ENCODE measurements around the gene CDKN2AIPNL.
"Not testable (repeated sequence)": the region's sequence is repeated elsewhere in the genome, so short reads cannot be mapped to it uniquely, and the experiment has no call there.

Gene CDKN2AIPNL

DNA sequence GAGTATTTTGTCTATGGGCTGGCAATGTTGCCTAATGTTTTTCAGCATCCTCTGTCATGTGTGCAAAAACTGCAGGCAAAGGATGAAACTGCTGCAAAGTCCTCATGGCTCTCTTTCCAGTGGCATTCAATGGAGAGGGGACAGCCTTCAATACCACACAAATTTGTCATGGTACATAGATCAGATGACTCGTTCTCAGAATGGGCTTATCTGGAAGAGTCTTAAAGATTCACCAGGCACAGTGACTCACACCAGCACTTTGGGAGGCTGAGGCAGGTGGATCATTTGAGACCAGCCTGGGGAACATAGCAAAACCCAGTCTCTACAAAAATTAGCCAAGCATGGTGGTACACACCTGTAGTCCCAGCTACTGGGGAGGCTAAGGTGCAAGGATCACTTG is 5.3 kb downstream of the CDKN2AIPNL start:
- H3K9me3 ChIP-seq (ENCODE audit: control insufficient read depth in 2 of 2, low read length in 2 of 2): no peaks in the 10 kb centered on the region
- peaks cover 9% of the 10 kb centered on the region in 2 donors for H3K4me1 ChIP-seq (ENCODE audit: control insufficient read depth in 2 of 2, insufficient read depth in 2 of 2, low read length in 2 of 2)
- no peak overlapping the region for H3K4me3 ChIP-seq (ENCODE audit: low read length in 2 of 2)
- peaks cover 0 to 10% of the 10 kb centered on the region in 2 donors for H3K36me3 ChIP-seq (ENCODE audit: control insufficient read depth in 2 of 2, insufficient read depth in 2 of 2, low read length in 2 of 2)
- H3K27me3 ChIP-seq (ENCODE audit: control insufficient read depth in 2 of 2, insufficient read depth in 2 of 2, low read length in 2 of 2): no peaks in the 10 kb centered on the region
- no peak overlapping the region for H3K27ac ChIP-seq (ENCODE audit: low read depth in 2 of 2, low read length in 2 of 2)
- H3K9ac ChIP-seq (ENCODE audit: low read depth in 1 of 2, low read length in 2 of 2): no peak overlapping the region

DNA sequence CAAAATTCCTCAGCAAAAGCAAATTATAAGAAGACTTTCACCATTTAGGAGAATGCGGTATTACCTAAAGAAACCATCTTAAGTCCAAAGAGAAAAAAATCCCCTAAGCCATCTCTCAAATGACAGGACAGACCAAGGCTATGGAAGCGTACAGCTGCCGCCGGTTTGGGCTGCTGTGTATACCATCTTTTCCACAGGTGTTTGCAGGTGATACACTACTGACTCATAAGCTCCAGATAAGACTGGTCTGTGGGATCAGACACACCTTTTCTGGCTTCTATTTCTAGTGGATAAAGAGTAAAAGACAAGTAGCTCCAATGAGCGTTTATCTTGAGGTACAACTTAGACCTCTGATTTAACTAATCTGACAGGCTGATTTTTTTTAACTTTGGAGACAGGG is 7.7 kb downstream of the CDKN2AIPNL start:
- Histone ChIP-seq H3K4me1 (ENCODE audit: control insufficient read depth in 2 of 2, insufficient read depth in 2 of 2, low read length in 2 of 2) (no peaks in the 10 kb centered on the region), H3K4me3 (ENCODE audit: low read length in 2 of 2) (no peak overlapping the region), H3K27me3 (ENCODE audit: control insufficient read depth in 2 of 2, insufficient read depth in 2 of 2, low read length in 2 of 2) (no peaks in the 10 kb centered on the region), H3K27ac (ENCODE audit: low read depth in 2 of 2, low read length in 2 of 2) (no peak overlapping the region), H3K36me3 (ENCODE audit: control insufficient read depth in 2 of 2, insufficient read depth in 2 of 2, low read length in 2 of 2) (peaks cover 0 to 10% of the 10 kb centered on the region in 2 donors), H3K9ac (ENCODE audit: low read depth in 1 of 2, low read length in 2 of 2) (no peak overlapping the region), H3K9me3 (ENCODE audit: control insufficient read depth in 2 of 2, low read length in 2 of 2) (no peaks in the 10 kb centered on the region)

DNA sequence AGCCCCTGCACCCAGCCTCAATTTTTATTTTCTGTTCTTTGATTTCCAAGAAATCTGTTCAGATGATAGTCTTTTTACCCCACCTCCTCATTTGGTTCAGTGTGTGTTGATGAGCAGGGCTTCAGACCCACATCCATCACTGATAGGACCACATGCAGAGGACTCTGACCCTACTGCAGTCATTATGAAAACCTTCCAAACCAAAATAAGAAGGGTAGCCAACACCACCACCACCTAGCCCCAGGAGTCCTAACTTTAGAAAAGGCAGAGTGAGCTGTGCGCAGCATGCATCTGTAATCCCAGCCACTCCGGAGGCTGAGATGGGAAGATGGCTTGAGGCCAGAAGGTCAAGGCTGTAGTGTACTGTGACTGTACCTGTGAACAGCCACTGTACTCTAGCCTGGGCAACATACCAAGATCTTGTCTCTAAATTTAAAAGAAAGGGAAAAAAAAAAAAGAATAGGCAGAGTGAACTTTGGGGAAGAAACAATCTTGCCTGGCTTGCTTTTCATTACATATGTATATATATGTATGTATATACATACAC is 13.0 kb downstream of the CDKN2AIPNL start:
- Histone ChIP-seq H3K9me3 (ENCODE audit: control insufficient read depth in 2 of 2, low read length in 2 of 2) (no peaks in the 10 kb centered on the region), H3K9ac (ENCODE audit: low read depth in 1 of 2, low read length in 2 of 2) (no peak overlapping the region), H3K27ac (ENCODE audit: low read depth in 2 of 2, low read length in 2 of 2) (no peak overlapping the region), H3K27me3 (ENCODE audit: control insufficient read depth in 2 of 2, insufficient read depth in 2 of 2, low read length in 2 of 2) (no peaks in the 10 kb centered on the region), H3K4me1 (ENCODE audit: control insufficient read depth in 2 of 2, insufficient read depth in 2 of 2, low read length in 2 of 2) (no peaks in the 10 kb centered on the region), H3K4me3 (ENCODE audit: low read length in 2 of 2) (no peak overlapping the region), H3K36me3 (ENCODE audit: control insufficient read depth in 2 of 2, insufficient read depth in 2 of 2, low read length in 2 of 2) (peaks cover 28 to 33% of the 10 kb centered on the region in 2 donors)

DNA sequence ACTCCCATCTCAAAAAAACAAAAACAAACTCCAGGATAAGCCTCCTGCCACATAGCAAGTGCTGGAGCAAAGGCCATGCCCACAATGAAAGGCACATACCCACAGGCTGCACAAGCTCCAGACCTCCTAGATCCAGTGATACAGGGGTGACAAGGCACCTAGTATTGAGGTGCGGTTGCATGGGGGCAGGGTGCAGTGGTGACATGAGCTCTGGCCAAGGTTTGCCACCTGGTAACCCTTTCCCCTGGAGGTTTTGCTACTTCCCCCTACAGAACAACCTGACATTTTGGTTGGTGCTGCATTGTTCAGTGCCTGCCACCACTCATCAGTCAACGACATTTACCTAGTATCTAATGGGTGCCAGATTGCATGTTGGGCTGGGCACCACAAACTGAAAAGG is 14.5 kb downstream of the CDKN2AIPNL start:
- Histone ChIP-seq H3K36me3 (ENCODE audit: control insufficient read depth in 2 of 2, insufficient read depth in 2 of 2, low read length in 2 of 2) (peaks cover 41 to 42% of the 10 kb centered on the region in 2 donors), H3K27ac (ENCODE audit: low read depth in 2 of 2, low read length in 2 of 2) (no peak overlapping the region), H3K9ac (ENCODE audit: low read depth in 1 of 2, low read length in 2 of 2) (no peak overlapping the region), H3K27me3 (ENCODE audit: control insufficient read depth in 2 of 2, insufficient read depth in 2 of 2, low read length in 2 of 2) (no peaks in the 10 kb centered on the region), H3K4me3 (ENCODE audit: low read length in 2 of 2) (no peak overlapping the region), H3K4me1 (ENCODE audit: control insufficient read depth in 2 of 2, insufficient read depth in 2 of 2, low read length in 2 of 2) (no peaks in the 10 kb centered on the region), H3K9me3 (ENCODE audit: control insufficient read depth in 2 of 2, low read length in 2 of 2) (no peaks in the 10 kb centered on the region)

DNA sequence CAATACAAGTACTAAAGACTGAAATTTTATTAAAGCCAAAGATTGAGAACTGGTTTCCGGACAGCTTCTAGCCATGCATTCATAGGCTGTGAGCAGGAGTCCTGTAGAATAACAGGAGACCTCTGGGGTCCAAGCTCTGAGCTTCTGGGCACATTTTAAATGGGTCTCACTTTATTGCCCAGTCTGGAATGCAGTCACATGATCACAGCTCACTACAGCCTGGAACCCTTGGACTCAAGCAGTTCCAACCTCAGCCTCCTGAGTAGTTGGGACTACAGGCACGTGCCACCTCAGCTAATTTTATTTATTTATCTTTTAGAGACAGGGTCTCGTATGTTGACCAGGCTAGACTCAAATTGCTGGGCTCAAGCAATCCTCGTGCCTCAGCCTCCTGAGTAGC is 15.4 kb downstream of the CDKN2AIPNL start:
- Histone ChIP-seq H3K27ac (ENCODE audit: low read depth in 2 of 2, low read length in 2 of 2) (no peak overlapping the region), H3K27me3 (ENCODE audit: control insufficient read depth in 2 of 2, insufficient read depth in 2 of 2, low read length in 2 of 2) (no peaks in the 10 kb centered on the region), H3K36me3 (ENCODE audit: control insufficient read depth in 2 of 2, insufficient read depth in 2 of 2, low read length in 2 of 2) (peaks cover 46 to 50% of the 10 kb centered on the region in 2 donors), H3K9me3 (ENCODE audit: control insufficient read depth in 2 of 2, low read length in 2 of 2) (no peaks in the 10 kb centered on the region), H3K9ac (ENCODE audit: low read depth in 1 of 2, low read length in 2 of 2) (no peak overlapping the region), H3K4me3 (ENCODE audit: low read length in 2 of 2) (no peak overlapping the region), H3K4me1 (ENCODE audit: control insufficient read depth in 2 of 2, insufficient read depth in 2 of 2, low read length in 2 of 2) (no peaks in the 10 kb centered on the region)

DNA sequence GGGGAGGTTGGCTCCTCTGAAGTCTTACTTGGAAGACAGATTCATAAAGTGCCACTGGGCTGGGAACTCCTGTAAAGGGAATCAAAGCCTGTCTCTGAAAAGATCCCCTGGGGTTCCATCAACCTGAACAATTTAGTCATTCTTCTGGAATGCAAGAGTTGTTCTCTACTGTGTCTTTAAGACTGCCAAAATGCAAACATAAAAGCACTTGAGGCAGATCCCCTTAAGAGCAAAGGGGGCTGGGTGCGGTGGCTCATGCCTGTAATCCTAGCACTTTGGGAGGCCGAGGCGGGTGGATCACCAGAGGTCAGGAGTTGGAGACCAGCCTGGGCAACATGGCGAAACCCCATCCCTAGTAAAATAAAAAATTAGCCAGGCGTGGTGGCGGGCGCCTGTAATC is 16.7 kb downstream of the CDKN2AIPNL start:
- H3K9me3 ChIP-seq (ENCODE audit: control insufficient read depth in 2 of 2, low read length in 2 of 2): no peaks in the 10 kb centered on the region
- no peaks in the 10 kb centered on the region for H3K4me1 ChIP-seq (ENCODE audit: control insufficient read depth in 2 of 2, insufficient read depth in 2 of 2, low read length in 2 of 2)
- H3K9ac ChIP-seq (ENCODE audit: low read depth in 1 of 2, low read length in 2 of 2): no peak overlapping the region
- no peak overlapping the region for H3K27ac ChIP-seq (ENCODE audit: low read depth in 2 of 2, low read length in 2 of 2)
- H3K36me3 ChIP-seq (ENCODE audit: control insufficient read depth in 2 of 2, insufficient read depth in 2 of 2, low read length in 2 of 2): peaks cover 59 to 60% of the 10 kb centered on the region in 2 donors
- no peaks in the 10 kb centered on the region for H3K27me3 ChIP-seq (ENCODE audit: control insufficient read depth in 2 of 2, insufficient read depth in 2 of 2, low read length in 2 of 2)
- H3K4me3 ChIP-seq (ENCODE audit: low read length in 2 of 2): no peak overlapping the region

DNA sequence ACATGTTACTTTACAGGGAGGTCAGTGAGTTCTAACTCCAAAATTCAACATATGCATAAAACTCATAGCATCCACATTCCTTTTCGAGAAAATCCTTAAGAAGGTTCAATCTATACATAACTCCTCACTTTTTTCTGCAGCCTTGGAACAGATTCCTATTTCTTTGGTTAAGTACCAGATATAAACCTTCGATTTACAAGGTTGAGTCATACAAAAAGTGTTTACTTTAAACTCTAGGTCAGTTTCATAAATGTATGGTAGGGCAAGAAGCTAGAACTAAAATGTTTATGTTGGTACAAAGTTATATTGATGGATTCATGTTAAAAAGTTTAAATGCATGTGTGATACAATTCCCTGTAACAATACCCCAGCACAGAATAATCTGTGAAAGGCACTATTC is 19.4 kb downstream of the CDKN2AIPNL start:
- Histone ChIP-seq H3K27me3 (ENCODE audit: control insufficient read depth in 2 of 2, insufficient read depth in 2 of 2, low read length in 2 of 2) (no peaks in the 10 kb centered on the region), H3K9me3 (ENCODE audit: control insufficient read depth in 2 of 2, low read length in 2 of 2) (no peaks in the 10 kb centered on the region), H3K9ac (ENCODE audit: low read depth in 1 of 2, low read length in 2 of 2) (no peak overlapping the region), H3K27ac (ENCODE audit: low read depth in 2 of 2, low read length in 2 of 2) (no peak overlapping the region), H3K4me3 (ENCODE audit: low read length in 2 of 2) (no peak overlapping the region), H3K36me3 (ENCODE audit: control insufficient read depth in 2 of 2, insufficient read depth in 2 of 2, low read length in 2 of 2) (peaks cover 65 to 74% of the 10 kb centered on the region in 2 donors), H3K4me1 (ENCODE audit: control insufficient read depth in 2 of 2, insufficient read depth in 2 of 2, low read length in 2 of 2) (no peaks in the 10 kb centered on the region)

DNA sequence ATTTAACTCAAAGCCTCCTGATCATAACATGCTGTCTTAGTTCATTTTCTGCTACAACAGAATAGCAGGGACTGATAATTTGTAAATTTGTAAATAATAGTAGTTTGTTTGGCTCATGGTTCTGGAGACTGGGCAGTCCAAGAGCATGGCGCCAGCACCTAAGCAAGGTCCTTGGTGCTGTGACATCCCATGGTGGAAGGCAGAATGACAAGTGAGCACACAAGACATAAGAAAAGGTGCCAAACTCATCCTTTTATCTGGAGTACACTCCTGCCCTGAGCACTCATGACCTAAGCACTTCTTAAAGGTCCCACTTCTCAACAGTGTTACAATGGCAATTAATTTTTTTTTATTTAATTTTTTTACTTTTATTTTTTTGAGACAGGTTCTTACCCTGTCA is 24.2 kb downstream of the CDKN2AIPNL start:
- H3K9me3 ChIP-seq (ENCODE audit: control insufficient read depth in 2 of 2, low read length in 2 of 2): no peaks in the 10 kb centered on the region
- no peaks in the 10 kb centered on the region for H3K4me1 ChIP-seq (ENCODE audit: control insufficient read depth in 2 of 2, insufficient read depth in 2 of 2, low read length in 2 of 2)
- H3K9ac ChIP-seq (ENCODE audit: low read depth in 1 of 2, low read length in 2 of 2): no peak overlapping the region
- H3K27me3 ChIP-seq (ENCODE audit: control insufficient read depth in 2 of 2, insufficient read depth in 2 of 2, low read length in 2 of 2): no peaks in the 10 kb centered on the region
- no peak overlapping the region for H3K4me3 ChIP-seq (ENCODE audit: low read length in 2 of 2)
- H3K27ac ChIP-seq (ENCODE audit: low read depth in 2 of 2, low read length in 2 of 2): no peak overlapping the region
- peaks cover 57 to 63% of the 10 kb centered on the region in 2 donors for H3K36me3 ChIP-seq (ENCODE audit: control insufficient read depth in 2 of 2, insufficient read depth in 2 of 2, low read length in 2 of 2)

DNA sequence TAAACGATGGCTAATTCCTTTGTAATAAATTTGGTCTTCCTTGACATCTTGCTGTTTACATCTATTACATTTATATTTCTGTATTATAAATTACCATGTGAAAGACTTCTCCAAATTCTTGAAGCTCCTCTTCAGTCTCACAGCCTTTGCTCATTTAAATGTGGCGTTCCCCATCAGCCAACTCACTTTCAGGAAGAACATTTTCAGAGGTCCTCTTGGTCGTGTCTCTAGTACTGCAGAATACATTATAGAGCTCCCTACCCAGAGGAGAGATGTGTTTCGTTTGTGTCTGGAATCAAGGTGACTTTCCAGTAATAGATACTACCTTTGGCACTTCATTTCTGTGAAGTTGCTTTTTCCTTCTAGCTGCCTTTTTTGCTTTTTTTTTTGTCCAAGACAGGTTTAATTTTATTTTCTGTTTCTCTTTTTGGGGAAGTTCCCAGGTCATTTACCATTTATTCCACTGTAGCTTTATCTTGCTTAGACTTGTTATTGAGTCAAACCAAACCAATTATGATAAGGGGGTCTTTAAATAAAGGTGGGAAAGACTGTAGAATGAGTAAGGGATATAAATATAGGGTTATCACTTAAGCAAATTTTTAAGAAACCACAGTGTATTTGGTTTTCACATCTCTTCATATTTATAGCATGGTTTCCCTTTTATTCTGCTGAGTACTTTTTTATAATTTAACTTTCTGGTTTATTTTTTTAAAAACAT is 27.5 kb downstream of the CDKN2AIPNL start:
- Histone ChIP-seq H3K9me3 (ENCODE audit: control insufficient read depth in 2 of 2, low read length in 2 of 2) (no peaks in the 10 kb centered on the region), H3K27me3 (ENCODE audit: control insufficient read depth in 2 of 2, insufficient read depth in 2 of 2, low read length in 2 of 2) (no peaks in the 10 kb centered on the region), H3K4me1 (ENCODE audit: control insufficient read depth in 2 of 2, insufficient read depth in 2 of 2, low read length in 2 of 2) (no peaks in the 10 kb centered on the region), H3K9ac (ENCODE audit: low read depth in 1 of 2, low read length in 2 of 2) (no peak overlapping the region), H3K27ac (ENCODE audit: low read depth in 2 of 2, low read length in 2 of 2) (no peak overlapping the region), H3K4me3 (ENCODE audit: low read length in 2 of 2) (no peak overlapping the region), H3K36me3 (ENCODE audit: control insufficient read depth in 2 of 2, insufficient read depth in 2 of 2, low read length in 2 of 2) (peaks cover 56 to 67% of the 10 kb centered on the region in 2 donors)

DNA sequence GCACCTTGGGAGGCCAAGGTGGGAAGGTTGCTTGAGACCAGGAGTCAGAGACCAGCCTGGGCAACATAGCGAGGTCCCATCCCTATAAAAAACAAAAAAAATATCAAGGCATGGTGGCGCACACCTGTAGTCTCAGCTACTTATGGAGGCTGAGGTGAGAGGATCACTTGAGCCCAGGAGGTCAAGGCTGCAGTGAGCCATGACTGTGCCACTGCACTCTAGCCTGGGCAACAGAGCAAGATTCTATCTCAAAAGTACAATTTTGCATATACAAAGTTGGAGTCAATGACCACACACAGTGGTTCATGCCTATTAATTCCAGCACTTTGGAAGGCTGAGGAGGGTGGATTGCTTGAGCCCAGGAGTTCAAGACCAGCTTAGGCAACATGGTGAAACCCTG is 29.5 kb downstream of the CDKN2AIPNL start:
- H3K4me1 ChIP-seq (ENCODE audit: control insufficient read depth in 2 of 2, insufficient read depth in 2 of 2, low read length in 2 of 2); H3K9me3 ChIP-seq (ENCODE audit: control insufficient read depth in 2 of 2, low read length in 2 of 2); H3K9ac ChIP-seq (ENCODE audit: low read depth in 1 of 2, low read length in 2 of 2); H3K4me3 ChIP-seq (ENCODE audit: low read length in 2 of 2); H3K27ac ChIP-seq (ENCODE audit: low read depth in 2 of 2, low read length in 2 of 2); H3K27me3 ChIP-seq (ENCODE audit: control insufficient read depth in 2 of 2, insufficient read depth in 2 of 2, low read length in 2 of 2): not testable (repeated sequence)
- peaks cover 51 to 53% of the 10 kb centered on the region in 2 donors for H3K36me3 ChIP-seq (ENCODE audit: control insufficient read depth in 2 of 2, insufficient read depth in 2 of 2, low read length in 2 of 2)

Data from mucosa of rectum (tissue), 2 donors.